NCI-H1694 (cell line): ENCODE results near the gene NECAB2.

Experiments used
- DNase-seq: peaks from one replicate; lab custom pipeline; 2025; lab: John Stamatoyannopoulos, UW

Gene NECAB2

DNA sequence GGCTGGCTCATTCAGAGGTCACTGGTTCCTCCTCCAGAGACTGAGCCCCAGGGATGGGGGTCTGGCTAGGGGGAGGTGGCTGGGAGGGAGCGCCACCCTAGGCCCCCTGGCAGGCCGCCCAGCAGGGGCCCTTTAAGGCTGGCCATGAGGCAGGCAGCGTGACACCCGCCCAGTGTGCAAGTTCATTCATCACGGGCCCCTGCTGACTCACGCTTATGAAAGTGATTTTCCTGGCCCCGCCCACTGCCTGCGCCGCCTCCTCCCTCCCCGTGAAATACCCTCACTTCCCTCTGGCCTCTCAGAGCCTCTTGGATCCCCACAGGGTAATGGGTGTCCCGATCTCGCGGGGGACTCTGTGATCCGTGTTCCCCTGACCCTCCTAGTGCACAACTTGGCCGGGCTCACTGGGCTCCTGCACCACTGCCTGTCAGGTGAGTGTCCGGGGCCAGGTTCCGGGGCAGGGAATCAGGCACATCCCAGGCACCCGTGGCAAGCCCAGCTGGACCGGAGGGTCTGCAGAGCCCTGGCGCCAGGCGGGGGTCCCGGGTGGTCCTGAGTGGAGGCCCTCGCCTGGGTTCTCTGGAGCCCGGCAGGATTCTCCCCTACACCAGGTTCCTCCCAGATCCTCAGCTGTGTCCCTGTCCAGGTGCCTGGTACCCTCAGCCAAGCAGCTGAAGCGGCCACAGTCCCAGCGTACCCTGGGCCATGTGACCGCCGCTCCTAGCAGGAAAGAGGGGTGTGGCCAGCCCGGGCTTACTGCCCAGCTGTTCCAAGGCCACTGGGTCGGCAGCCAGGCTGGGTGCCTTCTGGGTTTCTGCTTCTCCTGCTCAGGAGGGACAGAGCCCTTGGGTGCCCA lies 14.9 kb upstream of the NECAB2 start, which contains the start of gene OSGIN1:
OSGIN1 (plus strand) TSS at position 301 of the 856 bp plus-strand sequence. CDS start 4,432 bp downstream, outside the sequence.
- no peak for DNase-seq

DNA sequence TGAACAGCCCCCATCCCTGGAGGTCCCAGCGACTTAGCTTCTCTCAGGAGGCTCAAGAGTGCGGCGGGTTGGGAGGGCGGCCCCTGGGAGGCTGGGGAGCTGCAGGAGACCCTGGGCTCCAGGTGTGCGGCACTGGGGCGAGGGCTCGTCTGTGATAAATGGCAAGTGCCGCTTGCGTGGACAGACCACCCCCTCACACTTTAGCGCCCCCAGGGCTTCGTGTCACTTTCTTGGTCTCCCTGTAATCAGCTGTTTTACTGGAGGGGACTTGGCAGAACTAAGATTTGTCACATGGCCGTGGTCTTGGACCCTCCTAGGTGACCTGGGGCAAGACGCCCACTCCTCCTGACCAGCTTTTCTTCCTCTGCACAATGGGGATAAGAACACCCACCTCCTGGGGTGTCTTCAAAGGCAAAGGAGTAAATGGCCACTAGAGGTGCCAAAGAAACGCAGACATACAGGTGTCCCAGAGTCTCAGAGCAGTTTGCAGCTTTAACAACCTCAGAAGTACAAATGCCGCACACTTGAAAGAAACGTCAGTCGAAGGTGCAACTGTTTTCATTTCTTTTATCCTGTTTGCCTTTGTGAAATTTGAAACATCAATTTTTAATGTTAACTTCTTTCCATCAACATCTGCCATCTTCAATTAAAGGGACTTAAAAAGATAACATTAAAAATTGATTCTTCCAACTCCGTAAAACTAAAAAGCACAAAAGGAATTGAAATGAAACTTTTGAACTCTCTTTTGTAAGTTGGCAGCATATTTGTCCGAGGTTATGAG lies 14.1 kb upstream of the NECAB2 start:
- DNase-seq = no peak

DNA sequence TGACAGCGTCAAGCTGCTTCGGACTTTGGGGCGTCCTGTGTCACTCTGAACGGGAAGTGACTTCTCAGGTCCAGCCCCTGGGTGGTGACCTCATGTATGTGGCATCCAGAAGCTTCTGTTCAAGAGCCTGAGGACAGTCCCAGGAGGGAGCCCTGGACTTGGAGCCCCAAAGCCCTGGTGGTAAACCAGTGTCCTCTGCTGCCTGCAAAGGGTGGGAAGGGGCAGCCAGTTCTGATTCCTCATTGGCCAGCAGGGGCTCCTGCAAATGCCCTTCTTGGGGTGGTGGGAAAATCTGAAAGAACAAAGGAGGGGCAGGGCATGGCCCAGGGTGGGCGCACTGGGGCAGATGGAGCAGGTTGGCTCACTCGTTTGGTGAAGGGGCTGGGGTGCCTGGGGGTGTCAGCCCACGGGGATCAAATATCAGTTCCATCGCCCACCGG lies 13.4 kb upstream of the NECAB2 start:
- DNase-seq = no peak

DNA sequence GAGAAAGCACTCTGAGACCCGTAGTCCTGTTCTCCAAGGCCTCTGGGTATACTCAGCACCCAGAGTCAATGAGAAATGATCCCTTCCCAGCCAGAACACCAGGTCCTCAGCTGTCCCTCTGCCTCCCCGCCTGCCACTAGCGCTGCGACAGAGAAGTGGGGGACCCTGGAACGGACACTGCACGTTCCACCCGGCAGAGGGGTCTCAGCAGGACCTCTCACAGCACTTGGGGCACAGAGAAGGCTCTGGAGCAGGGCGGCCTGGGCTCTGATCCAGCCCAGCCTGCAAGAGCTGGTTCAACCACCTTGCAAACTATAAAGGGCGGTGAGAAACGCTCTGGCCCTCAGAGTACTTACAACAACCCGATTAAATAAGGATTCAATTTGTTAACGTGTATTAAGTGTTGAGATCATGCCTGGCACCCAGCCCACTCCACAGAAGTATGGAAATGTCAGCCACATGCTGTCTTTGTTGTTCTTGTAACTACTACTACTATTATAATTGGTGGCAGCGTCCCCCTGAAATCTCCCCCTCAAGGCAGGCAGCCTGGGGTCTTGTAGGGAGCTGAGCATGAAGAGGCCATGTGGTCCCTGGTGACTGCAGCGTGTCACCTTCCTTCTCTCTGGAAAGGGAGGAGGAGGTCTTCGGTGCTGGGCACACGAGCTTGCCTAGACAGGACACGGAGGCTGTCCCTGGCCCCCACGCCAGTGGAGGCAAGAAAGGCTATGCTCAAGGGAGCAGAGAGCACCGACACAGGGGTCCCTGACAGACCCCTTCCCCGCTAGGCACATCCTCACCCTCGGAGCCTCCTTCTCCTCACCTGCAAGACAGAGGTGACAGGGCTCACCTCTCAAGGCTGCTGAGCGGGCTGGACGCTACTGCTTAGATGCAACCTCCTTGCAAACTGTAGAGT lies 12.6 kb upstream of the NECAB2 start:
- no peak for DNase-seq

DNA sequence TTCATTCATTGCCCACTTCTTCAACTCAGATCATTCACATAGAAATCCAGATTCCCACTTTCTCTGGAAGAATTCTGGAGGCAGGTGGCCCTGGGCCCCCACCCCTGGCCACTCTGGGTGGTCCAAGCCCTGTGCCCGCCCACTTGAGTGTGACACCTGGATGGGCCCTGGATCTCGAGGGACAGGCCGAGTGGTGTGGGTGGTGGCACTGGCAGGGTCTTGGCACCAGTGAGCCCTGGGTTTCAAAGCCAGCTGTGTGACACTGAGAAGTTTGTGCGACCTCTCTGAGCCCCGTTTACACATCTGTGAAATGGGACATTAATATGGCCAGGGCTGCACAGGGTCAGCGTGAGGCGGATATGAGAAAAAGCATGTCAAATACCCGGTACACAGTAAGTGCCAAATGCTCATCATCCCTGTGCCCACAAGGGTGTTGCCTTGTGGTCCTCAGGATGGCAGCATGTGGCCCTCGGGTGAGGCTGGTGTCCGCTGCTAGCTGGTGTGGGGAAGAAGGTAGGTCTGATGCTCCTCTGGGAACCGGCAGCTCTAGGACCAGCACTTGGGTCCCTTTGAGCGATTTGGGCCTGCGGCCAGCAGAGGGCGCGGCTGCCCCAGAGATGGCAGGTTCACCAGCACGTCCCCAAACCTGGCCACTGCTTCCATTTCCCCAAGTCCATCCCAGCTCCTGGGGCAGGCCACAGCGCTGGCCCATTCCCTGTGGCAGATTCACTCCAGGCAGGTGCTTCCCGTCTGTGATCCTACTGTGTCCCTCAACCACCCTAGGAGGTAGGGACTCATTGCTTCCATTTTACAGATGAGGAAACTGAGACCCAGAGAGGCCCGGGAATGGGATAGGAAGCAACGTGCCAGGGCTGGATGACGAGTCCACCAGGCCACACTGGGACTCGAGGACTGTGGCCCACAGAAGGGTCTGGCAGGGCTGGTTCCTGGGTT lies 11.4 kb upstream of the NECAB2 start:
- DNase-seq = peak; percentile 57

DNA sequence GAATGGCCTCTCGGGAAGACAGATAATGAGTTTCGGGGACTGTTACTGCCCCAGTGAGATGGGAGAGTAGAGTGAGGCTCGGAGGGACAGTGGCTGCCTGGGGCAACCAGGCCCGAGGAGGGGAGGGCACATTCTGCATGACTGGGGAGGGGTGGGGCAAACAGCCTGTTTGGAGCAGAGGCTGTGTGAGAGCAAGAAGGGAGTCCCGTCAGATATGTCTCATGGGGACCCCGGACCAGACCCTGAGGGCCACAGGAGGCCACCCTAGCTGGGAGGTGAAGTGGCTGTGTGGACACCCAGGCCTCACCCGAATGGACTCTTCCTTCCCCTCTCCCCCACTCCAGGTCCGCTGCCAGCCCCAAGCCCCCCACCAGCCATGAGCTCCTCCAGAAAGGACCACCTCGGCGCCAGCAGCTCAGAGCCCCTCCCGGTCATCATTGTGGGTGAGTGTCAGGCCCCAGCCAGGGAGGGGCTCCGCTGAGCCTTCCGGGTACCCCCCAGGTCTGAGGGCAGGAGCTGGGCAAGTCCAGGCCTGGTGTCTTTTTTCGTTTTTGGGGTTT lies 10.7 kb upstream of the NECAB2 start:
- DNase-seq = no peak

DNA sequence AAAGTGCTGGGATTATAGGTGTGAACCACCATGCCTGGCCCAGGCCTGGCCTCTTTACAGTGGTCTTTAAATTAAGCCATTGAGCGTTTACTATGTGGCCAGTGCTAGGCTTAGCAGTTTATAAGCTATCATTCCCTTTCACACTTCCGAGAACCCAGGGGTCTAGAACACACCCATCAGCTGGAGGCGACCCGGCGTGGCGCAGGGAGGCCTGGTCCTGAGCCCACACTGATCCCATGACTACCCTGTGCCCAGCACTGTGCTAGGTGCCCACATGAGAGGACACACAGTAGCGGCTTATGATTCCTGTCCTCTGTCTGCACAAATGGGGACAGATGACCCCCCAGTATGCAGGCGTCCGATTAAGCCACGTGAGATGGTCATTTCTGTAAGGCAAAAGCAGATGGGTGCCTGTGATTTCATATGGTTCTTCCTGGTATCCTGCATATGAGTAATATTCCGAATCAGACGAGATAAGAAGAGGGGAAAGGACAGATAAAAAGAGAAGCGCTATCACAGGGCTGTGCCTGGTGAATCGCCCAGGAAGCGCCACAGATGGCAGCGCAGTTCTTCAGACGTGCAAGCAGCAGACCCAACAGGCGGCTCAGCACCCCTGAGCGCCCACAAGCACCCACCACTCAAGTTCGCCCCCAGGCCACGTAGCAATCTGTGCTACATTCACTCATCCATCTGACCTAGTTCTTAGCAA lies 9.8 kb upstream of the NECAB2 start:
- no peak for DNase-seq

DNA sequence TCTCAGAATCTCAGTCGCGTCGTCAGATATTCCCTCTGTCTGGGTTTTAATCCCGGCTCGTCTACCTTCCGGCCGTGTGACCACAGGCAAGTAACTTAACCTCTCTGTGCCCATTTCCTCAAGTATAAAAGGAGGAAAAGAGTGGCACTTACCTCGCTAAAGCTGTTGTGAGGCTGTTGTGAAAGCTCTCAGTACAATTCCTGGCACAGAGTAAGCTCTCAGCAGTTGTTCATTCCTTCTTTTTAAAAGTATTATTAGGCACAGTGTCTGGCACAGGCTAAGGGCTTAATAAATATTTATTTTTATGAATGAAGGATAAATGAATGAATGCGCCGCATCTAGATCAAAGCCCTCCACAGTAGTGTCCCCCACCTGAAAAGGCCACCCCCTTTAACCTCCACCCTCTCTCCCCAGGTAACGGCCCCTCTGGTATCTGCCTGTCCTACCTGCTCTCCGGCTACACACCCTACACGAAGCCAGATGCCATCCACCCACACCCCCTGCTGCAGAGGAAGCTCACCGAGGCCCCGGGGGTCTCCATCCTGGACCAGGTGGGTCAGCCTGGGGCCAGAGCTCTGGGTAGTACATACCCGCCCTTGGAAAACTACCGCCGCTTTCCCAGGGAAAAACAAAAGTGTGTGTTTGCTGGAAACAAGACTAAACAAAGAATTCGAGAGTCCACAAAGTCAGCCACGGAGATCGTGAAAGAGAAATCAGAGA lies 9.0 kb upstream of the NECAB2 start:
- no peak for DNase-seq

DNA sequence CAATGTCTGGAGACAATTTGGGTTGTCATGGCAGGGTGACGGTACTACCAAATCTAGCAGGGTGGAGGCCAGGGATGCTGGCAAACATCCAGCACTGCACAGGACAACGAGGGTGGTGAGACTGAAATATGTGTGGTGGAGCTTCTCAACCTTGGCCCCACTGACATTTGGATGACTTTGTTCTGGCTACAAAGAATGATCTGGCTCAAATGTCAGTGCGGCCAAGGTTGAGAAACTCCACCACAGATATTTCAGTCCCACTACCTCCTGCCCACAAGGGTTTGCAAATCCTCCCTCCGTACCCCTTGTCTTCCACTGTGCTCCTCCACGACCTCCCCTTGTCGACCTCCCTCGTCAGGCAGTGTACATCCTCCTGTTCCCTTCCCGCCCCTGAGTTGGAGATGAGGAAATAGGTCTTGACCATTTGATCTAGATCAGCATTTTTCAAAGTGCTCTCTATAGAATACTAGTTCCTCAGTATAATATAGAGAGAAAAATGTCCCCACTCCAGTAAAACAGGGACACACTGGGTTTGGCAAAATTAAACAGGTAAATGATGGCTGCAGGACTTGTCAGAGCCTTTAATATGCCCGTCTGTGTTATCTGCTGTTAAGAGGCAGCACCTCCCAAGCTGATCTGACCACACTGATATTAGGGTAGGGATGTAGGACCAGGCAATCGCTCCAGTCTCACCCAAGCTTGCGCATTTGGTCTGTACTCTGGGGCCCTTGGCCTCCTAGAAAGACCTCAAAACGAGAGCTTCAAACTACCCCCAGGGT lies 8.2 kb upstream of the NECAB2 start:
- no peak for DNase-seq

DNA sequence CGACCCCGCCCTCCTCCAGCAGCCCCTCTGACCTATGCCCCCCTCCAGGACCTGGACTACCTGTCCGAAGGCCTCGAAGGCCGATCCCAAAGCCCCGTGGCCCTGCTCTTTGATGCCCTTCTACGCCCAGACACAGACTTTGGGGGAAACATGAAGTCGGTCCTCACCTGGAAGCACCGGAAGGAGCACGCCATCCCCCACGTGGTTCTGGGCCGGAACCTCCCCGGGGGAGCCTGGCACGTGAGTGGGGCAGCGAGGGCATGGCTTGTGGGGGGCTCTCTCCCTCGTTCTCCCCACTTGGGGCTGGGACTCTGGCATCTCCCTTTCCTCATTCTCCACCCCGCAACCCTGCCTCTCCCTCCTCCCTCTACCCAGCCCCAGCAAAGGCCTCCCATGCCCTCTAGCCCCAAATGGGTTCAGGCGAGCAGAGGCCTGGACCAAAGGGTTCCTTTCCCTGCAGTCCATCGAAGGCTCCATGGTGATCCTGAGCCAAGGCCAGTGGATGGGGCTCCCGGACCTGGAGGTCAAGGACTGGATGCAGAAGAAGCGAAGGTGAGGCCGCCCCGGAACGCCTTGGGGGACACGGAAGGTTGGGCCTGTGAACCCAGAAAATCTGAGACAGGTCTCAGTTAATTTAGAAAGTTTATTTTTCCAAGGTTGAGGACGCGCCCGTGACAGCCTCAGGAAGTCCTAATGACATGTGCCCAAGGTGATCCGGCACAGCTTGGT lies 7.4 kb upstream of the NECAB2 start:
- DNase-seq = no peak

DNA sequence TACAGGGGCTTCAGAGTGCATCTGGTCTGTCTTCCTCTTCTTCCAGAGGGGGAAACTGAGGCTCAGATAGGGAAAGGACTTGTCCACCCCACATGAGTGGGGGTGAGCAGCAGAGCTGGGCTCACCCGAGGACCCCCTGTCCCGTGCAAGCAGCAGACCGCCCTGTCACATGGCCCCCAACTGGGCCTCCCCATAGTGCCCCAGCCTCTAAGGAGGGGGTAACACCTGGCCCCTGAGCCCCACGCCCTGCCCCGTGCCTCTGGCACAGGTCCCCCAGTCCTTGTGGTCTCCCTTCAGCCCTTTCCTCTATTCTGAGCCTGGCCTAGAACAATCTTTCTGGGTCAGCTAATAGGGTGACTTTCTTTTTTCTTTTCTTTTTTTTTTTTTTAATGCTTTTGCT lies 6.5 kb upstream of the NECAB2 start:
- DNase-seq = no peak

DNA sequence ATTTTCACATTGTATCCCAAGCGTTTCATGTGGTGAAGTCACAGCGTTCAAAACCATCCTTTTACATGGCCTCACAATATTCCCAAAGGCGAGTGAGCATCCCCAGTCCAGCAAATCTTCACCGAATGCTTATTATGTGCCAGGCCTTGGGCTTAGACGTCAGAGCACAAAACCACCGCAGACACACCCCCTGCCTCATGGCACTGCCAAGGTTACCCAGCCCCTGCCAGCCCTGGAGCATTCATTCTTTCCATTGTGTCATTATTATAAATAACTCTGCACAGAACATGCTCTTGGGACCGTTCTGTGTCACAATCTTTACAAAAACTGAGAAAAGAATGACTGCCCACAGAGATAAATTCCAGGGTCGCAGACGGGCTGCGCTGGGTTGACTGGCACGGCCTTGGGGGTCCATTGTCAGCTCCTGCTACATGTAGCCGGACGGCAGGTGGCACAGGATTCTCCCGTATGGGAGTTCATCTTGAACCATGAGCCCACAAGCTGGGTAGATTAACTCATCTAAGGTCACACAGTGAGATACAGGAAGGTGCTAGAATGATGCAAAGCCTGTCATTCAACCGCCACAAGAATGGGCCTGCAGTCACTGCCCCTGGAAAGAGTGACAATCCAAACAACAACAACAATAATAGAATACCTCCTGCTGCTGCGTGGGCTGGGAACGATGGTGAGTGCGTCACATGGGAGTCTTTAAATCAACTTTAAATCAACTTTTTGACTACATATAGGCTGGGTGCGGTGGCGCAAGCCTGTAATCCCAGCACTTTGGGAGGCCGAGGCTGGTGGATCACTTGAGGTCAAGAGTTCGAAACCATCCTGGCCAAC lies 4.5 kb upstream of the NECAB2 start:
- no peak for DNase-seq

DNA sequence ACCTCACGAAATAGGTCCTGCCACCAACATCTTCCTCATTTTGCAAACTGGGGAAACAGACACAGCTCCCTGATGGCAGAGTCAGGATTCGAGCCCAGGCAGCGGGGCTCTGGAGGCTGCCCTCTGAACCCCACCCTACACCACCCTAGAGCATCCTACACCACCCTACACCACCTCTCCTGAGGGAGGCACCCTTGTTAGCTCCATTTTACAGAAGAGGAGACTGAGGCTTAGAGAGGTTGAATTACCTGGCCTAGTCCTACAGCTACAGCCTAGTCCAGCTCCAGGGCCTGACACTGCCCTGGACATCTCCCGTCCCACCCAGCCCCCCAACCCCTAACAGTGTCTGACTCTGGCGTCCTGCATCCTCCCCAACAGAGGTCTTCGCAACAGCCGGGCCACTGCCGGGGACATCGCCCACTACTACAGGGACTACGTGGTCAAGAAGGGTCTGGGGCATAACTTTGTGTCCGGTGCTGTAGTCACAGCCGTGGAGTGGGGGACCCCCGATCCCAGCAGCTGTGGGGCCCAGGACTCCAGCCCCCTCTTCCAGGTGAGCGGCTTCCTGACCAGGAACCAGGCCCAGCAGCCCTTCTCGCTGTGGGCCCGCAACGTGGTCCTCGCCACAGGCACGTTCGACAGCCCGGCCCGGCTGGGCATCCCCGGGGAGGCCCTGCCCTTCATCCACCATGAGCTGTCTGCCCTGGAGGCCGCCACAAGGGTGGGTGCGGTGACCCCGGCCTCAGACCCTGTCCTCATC lies 3.2 kb upstream of the NECAB2 start:
- DNase-seq = no peak

DNA sequence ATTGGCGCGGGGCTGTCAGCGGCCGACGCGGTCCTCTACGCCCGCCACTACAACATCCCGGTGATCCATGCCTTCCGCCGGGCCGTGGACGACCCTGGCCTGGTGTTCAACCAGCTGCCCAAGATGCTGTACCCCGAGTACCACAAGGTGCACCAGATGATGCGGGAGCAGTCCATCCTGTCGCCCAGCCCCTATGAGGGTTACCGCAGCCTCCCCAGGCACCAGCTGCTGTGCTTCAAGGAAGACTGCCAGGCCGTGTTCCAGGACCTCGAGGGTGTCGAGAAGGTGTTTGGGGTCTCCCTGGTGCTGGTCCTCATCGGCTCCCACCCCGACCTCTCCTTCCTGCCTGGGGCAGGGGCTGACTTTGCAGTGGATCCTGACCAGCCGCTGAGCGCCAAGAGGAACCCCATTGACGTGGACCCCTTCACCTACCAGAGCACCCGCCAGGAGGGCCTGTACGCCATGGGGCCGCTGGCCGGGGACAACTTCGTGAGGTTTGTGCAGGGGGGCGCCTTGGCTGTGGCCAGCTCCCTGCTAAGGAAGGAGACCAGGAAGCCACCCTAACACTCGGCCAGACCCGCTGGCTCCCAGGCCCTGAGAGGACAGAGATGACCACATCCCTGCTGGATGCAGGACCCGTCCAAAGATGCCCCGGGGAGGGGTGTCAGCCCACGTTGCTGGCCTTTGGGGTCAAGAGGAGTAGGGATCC lies 2.4 kb upstream of the NECAB2 start:
- DNase-seq = no peak

DNA sequence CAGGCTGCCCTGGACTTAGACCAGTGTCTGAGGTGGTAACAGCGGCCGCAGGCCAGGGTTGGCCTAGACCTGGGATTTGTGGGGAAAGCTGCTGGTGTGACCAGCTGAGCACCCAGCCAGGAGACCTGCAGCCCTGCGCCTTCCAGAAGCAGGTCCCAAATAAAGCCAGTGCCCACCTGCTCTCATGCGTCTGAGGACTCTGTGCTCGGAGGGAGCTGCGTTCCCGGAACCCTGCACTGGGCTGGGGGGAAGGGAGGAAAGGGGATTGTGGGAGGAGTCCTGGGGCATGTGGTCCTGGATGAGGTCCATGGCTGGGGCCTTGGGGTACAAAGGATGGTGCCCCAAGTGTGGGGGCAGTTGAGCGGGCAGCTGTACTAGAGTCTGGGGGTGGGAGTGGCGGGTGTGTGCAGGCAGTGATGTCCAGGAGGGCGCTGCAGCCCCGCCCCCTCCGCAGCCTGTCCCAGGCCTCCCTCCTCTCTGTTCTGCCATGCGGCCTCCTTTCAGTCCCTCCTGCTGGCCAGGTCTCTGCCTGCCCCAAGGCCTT lies 1.8 kb upstream of the NECAB2 start:
- DNase-seq = no peak
